Vagina (tissue), 2 donors: ENCODE data around the gene KRTAP10-11. TPM values are rescaled to one million over a fixed set of nuclear protein-coding genes. Genes with fewer than 3 reads are reported as not detected.
"Not testable (repeated sequence)": the region's sequence is repeated elsewhere in the genome, so short reads cannot be mapped to it uniquely, and the experiment has no call there.

Experiments
- DNase-seq, 2 donors: peaks; one replicate each; pipeline ENCODE4 v3.0.0-alpha.2; 2017; ENCODE audit errors: extremely low spot score in 2 of 2
- H3K27ac ChIP-seq: fragments of 200-600 bp; sonication (generic); one replicate; pipeline ENCODE4 v1.5.1; 2019
- H3K27me3 ChIP-seq: fragments of 200-600 bp; sonication (generic); one replicate; pipeline ENCODE4 v1.5.1; 2019
- H3K36me3 ChIP-seq, 2 donors: fragments of 200-600 bp; sonication (generic); one replicate each; pipeline ENCODE4 v1.5.1; 2017 to 2019
- H3K4me1 ChIP-seq: fragments of 200-600 bp; sonication (generic); one replicate; pipeline ENCODE4 v1.5.1; 2019
- H3K4me3 ChIP-seq, 2 donors: fragments of 200-600 bp; sonication (generic); 1 replicate in 1 of 2; 2 replicates in 1 of 2; pipeline ENCODE4 v1.5.1; 2016 to 2019
- H3K9me3 ChIP-seq: fragments of 200-600 bp; sonication (generic); one replicate; pipeline ENCODE4 v1.5.1; 2019
- POLR2A ChIP-seq, 2 donors: fragments of 450-650 bp; IDR thresholded peaks; one replicate each; pipeline ENCODE4 v1.6.1; 2017; ENCODE audit warnings: antibody characterized with exemption in 2 of 2, mild to moderate bottlenecking in 2 of 2, moderate library complexity in 2 of 2
- POLR2AphosphoS5 ChIP-seq, 2 donors: sonication (generic); formaldehyde crosslinking; IDR thresholded peaks; one replicate each; pipeline ENCODE4 v1.9.0; 2017; ENCODE audit warnings: antibody characterized with exemption in 2 of 2, mild to moderate bottlenecking in 2 of 2, low read depth in 1 of 2; ENCODE audit not compliant: insufficient read depth in 1 of 2
- intact Hi-C: fragments of 100-400 bp; cut with DNase I; formaldehyde crosslinking; loops from one replicate; pipeline ENCODE4 v1.15.1; 2023
- total RNA-seq: library from RNA; depleted of rRNA; stranded (reverse); fragments of >200 nt; gene quantifications from one replicate; pipeline ENCODE4 v1.2.3, GENCODE V29; 2016
- TF ChIP-seq, protein P1 (sequence below), 3 experiments: fragments of 450-650 bp in 2 of 3; fragments of 200-600 bp in 1 of 3; sonication (generic) in 1 of 3; IDR thresholded peaks; one replicate each; pipeline ENCODE4 v1.5.1; 2017 to 2019; ENCODE audit warnings: antibody characterized with exemption in 3 of 3, mild to moderate bottlenecking in 2 of 3, moderate library complexity in 2 of 3

KRTAP10-11 gene
- total RNA-seq, 1 donor from 2014 or later, result not detected

DNA sequence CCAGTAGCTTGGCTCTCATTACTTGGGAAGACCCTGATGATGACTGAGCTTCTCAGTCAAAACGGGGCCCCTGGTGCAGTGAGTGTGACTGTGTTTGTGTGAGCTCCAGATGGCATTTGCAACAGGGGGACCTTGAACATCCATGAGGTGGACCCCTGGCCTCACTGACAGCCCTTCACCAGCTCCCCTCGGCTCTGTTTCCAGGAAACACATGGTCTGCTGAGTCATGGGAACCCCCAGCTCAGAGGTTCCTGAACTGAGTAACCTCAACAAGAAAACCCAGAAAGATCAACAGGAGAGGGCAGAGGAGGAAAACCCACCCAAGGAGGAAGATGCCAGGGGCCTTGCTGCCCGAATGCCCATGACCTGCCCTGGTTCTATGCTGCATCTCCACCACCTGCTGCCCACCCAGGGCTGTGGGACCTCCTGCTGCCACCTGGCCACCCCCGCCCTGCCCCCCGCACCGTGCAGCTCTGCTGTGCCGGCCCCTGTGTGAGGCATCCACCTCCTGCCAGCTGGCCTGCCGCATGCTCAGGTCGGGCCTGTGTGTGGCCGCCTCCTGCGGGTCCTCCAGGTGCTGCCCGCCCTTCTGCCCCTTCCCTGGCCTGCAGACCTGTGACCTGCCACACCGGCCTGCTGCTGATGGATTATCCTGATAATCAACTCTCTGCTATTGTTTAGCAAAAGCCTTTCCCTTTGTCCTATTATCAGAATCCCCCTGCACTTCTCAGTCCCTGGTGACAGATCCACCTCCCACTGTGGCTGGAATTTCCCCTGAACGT, 40.0 kb downstream of the KRTAP10-11 start:
- Histone ChIP-seq H3K9me3 (no peaks in the 10 kb centered on the region), H3K27me3 (no peaks in the 10 kb centered on the region), H3K36me3 (no peaks in the 10 kb centered on the region), H3K4me1 (no peaks in the 10 kb centered on the region), H3K4me3 (no peak overlapping the region), H3K27ac (no peak overlapping the region)
- DNase-seq, result peak; percentile 69 to 82
- no peak for TF ChIP-seq POLR2AphosphoS5 (IDR thresholded peaks at IDR 0.05; ENCODE audit: insufficient read depth in 1 of 2, low read depth in 1 of 2)
- TF ChIP-seq, protein P1, sequence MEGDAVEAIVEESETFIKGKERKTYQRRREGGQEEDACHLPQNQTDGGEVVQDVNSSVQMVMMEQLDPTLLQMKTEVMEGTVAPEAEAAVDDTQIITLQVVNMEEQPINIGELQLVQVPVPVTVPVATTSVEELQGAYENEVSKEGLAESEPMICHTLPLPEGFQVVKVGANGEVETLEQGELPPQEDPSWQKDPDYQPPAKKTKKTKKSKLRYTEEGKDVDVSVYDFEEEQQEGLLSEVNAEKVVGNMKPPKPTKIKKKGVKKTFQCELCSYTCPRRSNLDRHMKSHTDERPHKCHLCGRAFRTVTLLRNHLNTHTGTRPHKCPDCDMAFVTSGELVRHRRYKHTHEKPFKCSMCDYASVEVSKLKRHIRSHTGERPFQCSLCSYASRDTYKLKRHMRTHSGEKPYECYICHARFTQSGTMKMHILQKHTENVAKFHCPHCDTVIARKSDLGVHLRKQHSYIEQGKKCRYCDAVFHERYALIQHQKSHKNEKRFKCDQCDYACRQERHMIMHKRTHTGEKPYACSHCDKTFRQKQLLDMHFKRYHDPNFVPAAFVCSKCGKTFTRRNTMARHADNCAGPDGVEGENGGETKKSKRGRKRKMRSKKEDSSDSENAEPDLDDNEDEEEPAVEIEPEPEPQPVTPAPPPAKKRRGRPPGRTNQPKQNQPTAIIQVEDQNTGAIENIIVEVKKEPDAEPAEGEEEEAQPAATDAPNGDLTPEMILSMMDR (IDR thresholded peaks at IDR 0.05), result no peak
- TF ChIP-seq POLR2A (IDR thresholded peaks at IDR 0.05), result no peak
- intact Hi-C loops, result no loop called here

DNA sequence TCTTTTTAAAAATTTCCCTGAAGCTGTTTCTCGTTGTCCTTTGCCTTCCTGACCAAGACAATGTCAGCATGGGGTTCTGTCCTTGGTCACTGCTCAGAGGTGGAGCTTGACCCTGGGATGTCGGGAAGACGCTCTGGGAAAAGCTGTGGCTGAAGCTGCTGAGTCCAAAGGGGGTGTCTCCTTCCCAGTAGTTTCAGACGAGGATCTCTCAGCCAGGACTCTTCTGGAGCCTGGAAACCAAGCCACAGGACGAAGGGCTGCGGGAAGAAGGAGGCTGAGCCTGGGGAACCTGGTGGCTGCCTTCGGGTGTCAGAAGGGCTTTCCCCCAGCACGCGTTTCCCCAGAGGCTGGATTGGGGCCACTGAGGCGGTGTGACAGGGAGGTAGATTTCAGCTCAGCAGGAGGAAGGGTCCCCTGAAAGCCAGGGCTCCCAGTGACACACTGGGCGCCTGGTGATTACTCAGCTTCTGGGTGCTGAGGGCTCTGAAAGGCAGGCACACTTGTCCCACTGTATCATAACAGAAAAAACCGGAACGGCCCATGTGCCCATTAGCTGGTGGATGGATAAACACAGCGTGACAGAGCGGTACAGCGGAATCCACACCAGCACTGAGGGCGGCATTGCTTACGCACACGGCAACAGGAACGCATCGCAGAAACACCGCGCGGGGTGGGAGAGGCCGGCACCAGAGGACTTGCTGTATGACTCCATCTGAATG, 40.8 kb downstream of the KRTAP10-11 start:
- no peaks in the 10 kb centered on the region for H3K9me3 ChIP-seq
- H3K27ac ChIP-seq, result no peak overlapping the region
- no peaks in the 10 kb centered on the region for H3K4me1 ChIP-seq
- DNase-seq, result peak; percentile 62 to 84
- no peak for TF ChIP-seq POLR2A (IDR thresholded peaks at IDR 0.05)
- TF ChIP-seq, protein P1 (IDR thresholded peaks at IDR 0.05), result no peak
- no peak for TF ChIP-seq POLR2AphosphoS5 (IDR thresholded peaks at IDR 0.05; ENCODE audit: insufficient read depth in 1 of 2, low read depth in 1 of 2)
- intact Hi-C loops, result no loop called here
- no peaks in the 10 kb centered on the region for H3K36me3 ChIP-seq
- no peak overlapping the region for H3K4me3 ChIP-seq
- H3K27me3 ChIP-seq, result no peaks in the 10 kb centered on the region

DNA sequence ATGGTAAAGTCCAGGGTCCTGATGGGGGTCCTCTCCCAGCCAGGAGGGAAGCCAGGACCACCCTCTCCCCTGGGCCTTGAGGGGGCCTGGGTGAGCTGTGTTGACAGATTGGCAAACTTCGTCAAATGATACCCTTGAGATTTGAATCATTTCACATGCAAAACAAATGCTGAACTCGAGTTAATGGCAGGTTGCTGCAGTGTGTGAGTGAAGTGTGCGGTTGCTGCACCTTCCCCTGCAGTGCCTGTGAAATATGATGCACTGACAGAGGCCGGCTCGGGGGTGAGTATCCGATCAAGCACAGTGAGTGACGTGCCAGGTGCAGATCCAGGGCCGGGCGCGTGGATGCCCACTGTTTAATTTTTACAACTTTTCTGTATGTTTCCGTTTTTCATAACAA, 41.5 kb downstream of the KRTAP10-11 start:
- intact Hi-C loops, result no loop called here
- no peak overlapping the region for H3K4me3 ChIP-seq
- no peaks in the 10 kb centered on the region for H3K4me1 ChIP-seq
- H3K27me3 ChIP-seq, result no peaks in the 10 kb centered on the region
- DNase-seq, result peak; percentile 64 to 74
- no peak overlapping the region for H3K27ac ChIP-seq
- no peaks in the 10 kb centered on the region for H3K9me3 ChIP-seq
- TF ChIP-seq POLR2AphosphoS5 (IDR thresholded peaks at IDR 0.05; ENCODE audit: insufficient read depth in 1 of 2, low read depth in 1 of 2) (no peak), POLR2A (IDR thresholded peaks at IDR 0.05) (no peak)
- TF ChIP-seq, protein P1 (IDR thresholded peaks at IDR 0.05), result no peak
- H3K36me3 ChIP-seq, result no peaks in the 10 kb centered on the region

DNA sequence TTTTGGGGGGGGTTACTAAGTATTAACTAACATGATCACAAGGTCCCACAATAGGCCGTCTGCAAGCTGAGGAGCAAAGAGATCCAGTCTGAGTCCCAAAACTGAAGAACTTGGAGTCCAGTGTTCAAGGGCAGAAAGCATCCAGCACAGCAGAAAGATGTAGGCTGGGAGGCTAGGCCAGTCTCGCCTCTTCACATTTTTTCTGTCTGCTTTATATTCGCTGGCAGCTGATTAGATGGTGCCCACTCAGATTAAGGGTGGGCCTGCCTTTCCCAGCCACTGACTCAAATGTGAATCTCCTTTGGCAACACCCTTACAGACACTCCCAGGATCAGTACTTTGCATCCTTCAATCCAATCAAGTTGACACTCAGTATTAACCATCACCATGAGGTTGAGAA, 43.5 kb downstream of the KRTAP10-11 start:
- H3K4me1 ChIP-seq, H3K9me3 ChIP-seq, H3K36me3 ChIP-seq, H3K27me3 ChIP-seq, intact Hi-C loops, H3K4me3 ChIP-seq, H3K27ac ChIP-seq: not testable (repeated sequence)
- DNase-seq, result peak in 1 of 2 donors; percentile 52

DNA sequence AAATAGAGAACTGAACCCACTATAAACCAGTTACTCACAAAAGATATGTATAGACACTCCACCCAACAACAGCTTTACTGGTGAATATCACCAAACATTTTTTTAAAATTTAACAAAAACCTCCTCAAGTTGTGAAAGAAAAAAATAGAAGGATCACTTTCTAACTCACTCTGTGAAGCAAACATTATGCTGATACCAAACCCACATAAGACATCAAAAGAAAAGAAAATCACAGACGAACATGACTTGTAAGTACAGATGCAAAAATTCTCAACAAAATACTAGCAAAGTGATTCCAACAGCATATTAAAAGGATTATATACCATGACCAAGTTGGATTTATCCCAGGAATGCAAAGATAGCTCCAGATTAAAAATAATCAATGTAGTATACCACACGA, 45.5 kb downstream of the KRTAP10-11 start:
- TF ChIP-seq POLR2AphosphoS5 (IDR thresholded peaks at IDR 0.05; ENCODE audit: insufficient read depth in 1 of 2, low read depth in 1 of 2) (no peak), POLR2A (IDR thresholded peaks at IDR 0.05) (no peak)
- TF ChIP-seq, protein P1 (IDR thresholded peaks at IDR 0.05), result no peak
- Histone ChIP-seq H3K27me3 (no peaks in the 10 kb centered on the region), H3K27ac (no peak overlapping the region), H3K4me1 (no peaks in the 10 kb centered on the region), H3K36me3 (no peaks in the 10 kb centered on the region), H3K4me3 (no peak overlapping the region), H3K9me3 (no peaks in the 10 kb centered on the region)
- intact Hi-C loops, result no loop called here
- no peak for DNase-seq
